H9 (cell line): ENCODE data around the gene DPH7. TPM values are rescaled to one million over a fixed set of nuclear protein-coding genes. Genes with fewer than 3 reads are reported as not detected.
"Not testable (repeated sequence)": the region's sequence is repeated elsewhere in the genome, so short reads cannot be mapped to it uniquely, and the experiment has no call there.

ENCODE experiments used
- DNase-seq: peaks from one replicate; pipeline ENCODE4 v3.0.0-alpha.2; 2017
- H2AFZ ChIP-seq: one replicate; pipeline ENCODE4 v1.6.1; 2013; ENCODE audit warnings: mild to moderate bottlenecking, low read length, control low read depth, moderate library complexity
- H2AK5ac ChIP-seq: 2 replicates; pipeline ENCODE4 v1.6.1; 2013; ENCODE audit warnings: low read length, control low read depth, mixed read lengths; ENCODE audit not compliant: insufficient read length
- H2BK120ac ChIP-seq: one replicate; pipeline ENCODE4 v1.6.1; 2013; ENCODE audit warnings: low read depth, mild to moderate bottlenecking, low read length, control low read depth, inconsistent platforms; ENCODE audit not compliant: poor library complexity, severe bottlenecking
- H2BK12ac ChIP-seq: 2 replicates; pipeline ENCODE4 v1.6.1; 2013; ENCODE audit warnings: low read length, control low read depth, mixed read lengths, low read depth; ENCODE audit not compliant: insufficient read length
- H2BK15ac ChIP-seq: 2 replicates; pipeline ENCODE4 v1.6.1; 2013; ENCODE audit warnings: low read depth, low read length, control low read depth
- H2BK20ac ChIP-seq: one replicate; pipeline ENCODE4 v1.6.1; 2013; ENCODE audit warnings: low read depth, mild to moderate bottlenecking, low read length, control low read depth, inconsistent platforms; ENCODE audit not compliant: poor library complexity, severe bottlenecking
- H2BK5ac ChIP-seq: 2 replicates; pipeline ENCODE4 v1.6.1; 2013; ENCODE audit warnings: low read length, control low read depth, mixed read lengths; ENCODE audit not compliant: insufficient read length
- H3K14ac ChIP-seq: 2 replicates; pipeline ENCODE4 v1.6.1; 2013; ENCODE audit warnings: low read length, control low read depth; ENCODE audit not compliant: insufficient read depth
- H3K18ac ChIP-seq: 2 replicates; pipeline ENCODE4 v1.6.1; 2013; ENCODE audit warnings: low read depth, mild to moderate bottlenecking, mixed read lengths, low read length, control low read depth; ENCODE audit not compliant: insufficient read length
- H3K23ac ChIP-seq: 2 replicates; pipeline ENCODE4 v1.6.1; 2013; ENCODE audit warnings: low read length, control low read depth, mixed read lengths, low read depth; ENCODE audit not compliant: insufficient read length
- H3K23me2 ChIP-seq: 2 replicates; pipeline ENCODE4 v1.6.1; 2013; ENCODE audit warnings: low read depth, mild to moderate bottlenecking, mixed read lengths, low read length, control low read depth; ENCODE audit not compliant: insufficient read length, poor library complexity, severe bottlenecking
- H3K27ac ChIP-seq: 2 replicates; pipeline ENCODE4 v1.5.1; 2013; ENCODE audit warnings: low read length, control low read depth, mixed read lengths, low read depth; ENCODE audit not compliant: insufficient read length
- H3K27me3 ChIP-seq: 2 replicates; pipeline ENCODE4 v1.6.1; 2013; ENCODE audit warnings: low read length, control low read depth, inconsistent platforms; ENCODE audit not compliant: insufficient read depth
- H3K4ac ChIP-seq: 2 replicates; pipeline ENCODE4 v1.6.1; 2013; ENCODE audit warnings: low read depth, mild to moderate bottlenecking, control low read depth, inconsistent platforms, low read length, moderate library complexity
- H3K4me1 ChIP-seq: 2 replicates; pipeline ENCODE4 v1.6.1; 2013; ENCODE audit warnings: low read length, control low read depth, inconsistent platforms; ENCODE audit not compliant: insufficient read depth
- H3K4me2 ChIP-seq: 2 replicates; pipeline ENCODE4 v1.6.1; 2013; ENCODE audit warnings: low read length, control low read depth, mixed read lengths; ENCODE audit not compliant: insufficient read length, insufficient read depth
- H3K56ac ChIP-seq: 2 replicates; pipeline ENCODE4 v1.6.1; 2013; ENCODE audit warnings: low read depth, mild to moderate bottlenecking, mixed read lengths, low read length, control low read depth; ENCODE audit not compliant: insufficient read length
- H3K79me1 ChIP-seq: 2 replicates; pipeline ENCODE4 v1.6.1; 2013; ENCODE audit warnings: low read depth, mild to moderate bottlenecking, moderate library complexity, low read length, control low read depth, inconsistent platforms; ENCODE audit not compliant: insufficient read depth, poor library complexity, severe bottlenecking
- H3K79me2 ChIP-seq: 2 replicates; pipeline ENCODE4 v1.6.1; 2013; ENCODE audit warnings: low read length, control low read depth, inconsistent platforms; ENCODE audit not compliant: insufficient read depth
- H3K9ac ChIP-seq: 2 replicates; pipeline ENCODE4 v1.6.1; 2013; ENCODE audit warnings: low read length, control low read depth, mixed read lengths; ENCODE audit not compliant: insufficient read length; ENCODE audit errors: extremely low read depth
- H3K9me3 ChIP-seq: one replicate; pipeline ENCODE4 v1.6.1; 2013; ENCODE audit warnings: low read depth, low read length, inconsistent platforms; ENCODE audit not compliant: control insufficient read depth
- H3T11ph ChIP-seq: one replicate; pipeline ENCODE4 v1.6.1; 2013; ENCODE audit warnings: mild to moderate bottlenecking, low read length, control low read depth, inconsistent platforms
- H4K20me1 ChIP-seq: one replicate; pipeline ENCODE4 v1.6.1; 2013; ENCODE audit not compliant: control insufficient read depth, insufficient read length, insufficient read depth
- H4K5ac ChIP-seq: 2 replicates; pipeline ENCODE4 v1.6.1; 2013; ENCODE audit warnings: low read depth, mild to moderate bottlenecking, mixed read lengths, low read length, control low read depth; ENCODE audit not compliant: insufficient read length
- H4K8ac ChIP-seq: replicated peaks from 2 replicates; pipeline ENCODE4 v1.6.1; 2013; ENCODE audit warnings: low read length, control low read depth, mixed read lengths, low read depth; ENCODE audit not compliant: insufficient read length
- H4K91ac ChIP-seq: 2 replicates; pipeline ENCODE4 v1.6.1; 2013; ENCODE audit warnings: low read depth, mild to moderate bottlenecking, moderate library complexity, mixed read lengths, low read length, control low read depth; ENCODE audit not compliant: insufficient read length
- H3K27ac Mint-ChIP-seq, 3 experiments: 2 replicates in 2 of 3; 3 replicates in 1 of 3; pipeline ENCODE4 v1.8.0; 2020 to 2021; ENCODE audit warnings: mixed read lengths in 3 of 3, mild to moderate bottlenecking in 1 of 3, moderate library complexity in 1 of 3
- H3K27me3 Mint-ChIP-seq: 2 replicates; pipeline ENCODE4 v1.8.0; 2021; ENCODE audit warnings: low read depth, mild to moderate bottlenecking, moderate library complexity, mixed read lengths
- H3K36me3 Mint-ChIP-seq, 3 experiments: 2 replicates in 2 of 3; 3 replicates in 1 of 3; pipeline ENCODE4 v1.8.0; 2020 to 2021; ENCODE audit warnings: low read depth in 3 of 3, mixed read lengths in 3 of 3; ENCODE audit not compliant: insufficient read depth in 1 of 3
- H3K4me1 Mint-ChIP-seq, 2 experiments: 2 replicates each; pipeline ENCODE4 v1.8.0; 2020; ENCODE audit warnings: mixed read lengths in 2 of 2
- H3K4me3 Mint-ChIP-seq, 2 experiments: 2 replicates in 1 of 2; 3 replicates in 1 of 2; pipeline ENCODE4 v1.8.0; 2020 to 2021; ENCODE audit warnings: mild to moderate bottlenecking in 2 of 2, mixed read lengths in 2 of 2, moderate library complexity in 1 of 2
- H3K9me3 Mint-ChIP-seq, 2 experiments: 2 replicates in 1 of 2; 3 replicates in 1 of 2; pipeline ENCODE4 v1.8.0; 2020; ENCODE audit warnings: mild to moderate bottlenecking in 2 of 2, mixed read lengths in 2 of 2, moderate library complexity in 1 of 2
- WGBS: extraction: QIAGEN DNeasy Blood & Tissue Kit; methylation state at CpG from one replicate; pipeline ENCODE4 v1.1.7; 2013; ENCODE audit warnings: missing lambda C conversion rate, low lambda C conversion rate, mixed read lengths; ENCODE audit not compliant: insufficient read length; ENCODE audit errors: extremely low coverage; 5-methylcytosine and 5-hydroxymethylcytosine counted together
- long read RNA-seq: library from polyadenylated mRNA; unstranded; transcript quantifications from one replicate; pipeline ENCODE4 v2.0.0, GENCODE V29; 2020
- total RNA-seq: library from RNA; stranded (reverse); gene quantifications from 2 replicates; pipeline ENCODE4 v1.2.1, GENCODE V29; 2021
- TF ChIP-seq, protein P1 (sequence below): fragments of 200-600 bp; sonication (generic); conservative IDR thresholded peaks from 3 replicates; pipeline ENCODE4 v1.8.0; 2021; ENCODE audit warnings: antibody characterized with exemption, mild to moderate bottlenecking

Gene DPH7
- total RNA-seq = 49.2 and 51.3 TPM in 2 replicates
- long read RNA-seq, transcript DPH7-201 (9 exons, 1,847 nt) = major isoform, 162 of 388 reads
- long read RNA-seq, partial matches to known transcripts = 4 of 388 reads
- long read RNA-seq, other reads (novel, unspliced or antisense) = 217 of 388 reads

DNA sequence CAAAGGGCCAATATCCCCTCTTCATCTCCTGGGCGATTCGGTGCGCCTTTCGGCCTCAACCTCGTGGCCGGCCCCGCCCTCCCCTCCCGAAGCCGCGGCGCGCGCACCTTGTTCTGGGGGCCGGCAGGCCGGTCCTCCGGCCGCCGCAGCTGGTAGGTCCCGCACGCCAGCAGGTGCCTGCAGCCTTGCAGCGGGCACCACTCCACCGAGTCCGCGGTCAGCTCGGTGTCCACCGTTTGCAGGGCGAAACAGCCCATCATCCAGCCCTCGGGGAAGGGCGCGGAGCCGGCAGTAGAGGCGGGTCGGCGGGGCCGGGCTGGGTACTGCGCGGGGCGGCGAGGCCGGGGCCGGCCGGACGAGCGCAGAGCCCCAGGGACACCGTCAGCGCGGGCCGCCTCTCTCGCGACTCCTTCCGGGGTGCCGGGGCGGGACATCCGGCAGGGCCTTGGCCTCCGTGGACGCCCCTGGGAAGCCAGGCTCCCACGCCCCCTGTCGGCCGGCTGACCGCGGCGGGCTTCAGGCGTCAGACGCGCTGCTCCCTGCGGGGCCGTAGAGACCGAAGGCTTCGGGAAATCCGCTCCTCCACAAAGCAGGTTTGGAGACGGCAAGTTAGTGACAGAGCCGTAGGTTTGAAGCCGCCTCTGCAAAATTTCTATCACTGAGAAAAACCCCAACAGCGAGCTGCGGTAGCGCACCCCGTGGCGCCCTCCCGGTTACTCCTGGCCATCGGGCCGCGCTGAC is at the start of gene DPH7:
TSS of gene DPH7 (minus strand) at position 408 of the 741 bp plus-strand sequence. CDS start at position 260, 148 bp downstream.
- no peaks in the 10 kb centered on the region for H4K20me1 ChIP-seq
- H3K79me2 ChIP-seq = peaks cover 10% of the 10 kb centered on the region; the same call in 1 of the 2 replicates
- peaks cover 12% of the 10 kb centered on the region for H3K23me2 ChIP-seq
- Mint-ChIP-seq H3K36me3 (peaks cover 37 to 72% (median 59%) of the 10 kb centered on the region in 3 experiments), H3K27ac (peak within 1 kb of the TSS; percentile 24 to 94 (median 91); a peak in 5 of 7 replicates), H3K27me3 (no peaks in the 10 kb centered on the region), H3K4me1 (peaks cover 29 to 40% of the 10 kb centered on the region in 2 experiments), H3K4me3 (peak within 1 kb of the TSS; percentile 86 to 90), H3K9me3 (no peaks in the 10 kb centered on the region)
- no peak within 1 kb of the TSS for H3K27ac ChIP-seq
- no peak within 1 kb of the TSS for H2AK5ac ChIP-seq
- no peak within 1 kb of the TSS for H2BK20ac ChIP-seq
- DNase-seq = peak; percentile 95
- no peak within 1 kb of the TSS for H4K8ac ChIP-seq
- H3T11ph ChIP-seq = no peak within 1 kb of the TSS
- no peak within 1 kb of the TSS for H3K23ac ChIP-seq
- peak within 1 kb of the TSS; percentile 84 for H3K14ac ChIP-seq
- no peak within 1 kb of the TSS for H3K4ac ChIP-seq
- no peak within 1 kb of the TSS for H2BK12ac ChIP-seq
- H4K5ac ChIP-seq = no peak within 1 kb of the TSS
- TF ChIP-seq, protein P1, sequence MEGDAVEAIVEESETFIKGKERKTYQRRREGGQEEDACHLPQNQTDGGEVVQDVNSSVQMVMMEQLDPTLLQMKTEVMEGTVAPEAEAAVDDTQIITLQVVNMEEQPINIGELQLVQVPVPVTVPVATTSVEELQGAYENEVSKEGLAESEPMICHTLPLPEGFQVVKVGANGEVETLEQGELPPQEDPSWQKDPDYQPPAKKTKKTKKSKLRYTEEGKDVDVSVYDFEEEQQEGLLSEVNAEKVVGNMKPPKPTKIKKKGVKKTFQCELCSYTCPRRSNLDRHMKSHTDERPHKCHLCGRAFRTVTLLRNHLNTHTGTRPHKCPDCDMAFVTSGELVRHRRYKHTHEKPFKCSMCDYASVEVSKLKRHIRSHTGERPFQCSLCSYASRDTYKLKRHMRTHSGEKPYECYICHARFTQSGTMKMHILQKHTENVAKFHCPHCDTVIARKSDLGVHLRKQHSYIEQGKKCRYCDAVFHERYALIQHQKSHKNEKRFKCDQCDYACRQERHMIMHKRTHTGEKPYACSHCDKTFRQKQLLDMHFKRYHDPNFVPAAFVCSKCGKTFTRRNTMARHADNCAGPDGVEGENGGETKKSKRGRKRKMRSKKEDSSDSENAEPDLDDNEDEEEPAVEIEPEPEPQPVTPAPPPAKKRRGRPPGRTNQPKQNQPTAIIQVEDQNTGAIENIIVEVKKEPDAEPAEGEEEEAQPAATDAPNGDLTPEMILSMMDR = peak; percentile 98
- H3K9ac ChIP-seq = peak within 1 kb of the TSS; percentile 79
- peaks cover 4% of the 10 kb centered on the region; the same call in 1 of the 2 replicates for H3K4me1 ChIP-seq
- H3K9me3 ChIP-seq = no peaks in the 10 kb centered on the region
- no peak within 1 kb of the TSS for H3K56ac ChIP-seq
- H2AFZ ChIP-seq = no peak within 1 kb of the TSS
- no peak within 1 kb of the TSS for H2BK120ac ChIP-seq
- H3K18ac ChIP-seq = peak within 1 kb of the TSS; percentile 65
- no peak within 1 kb of the TSS for H2BK15ac ChIP-seq
- peak within 1 kb of the TSS; percentile 93 for H3K4me2 ChIP-seq
- peaks cover 13% of the 10 kb centered on the region for H3K79me1 ChIP-seq
- WGBS = no CpG with 5 or more reads among the region's 82 CpGs
- H2BK5ac ChIP-seq = no peak within 1 kb of the TSS
- H3K27me3 ChIP-seq = no peaks in the 10 kb centered on the region
- H4K91ac ChIP-seq = no peak within 1 kb of the TSS

DNA sequence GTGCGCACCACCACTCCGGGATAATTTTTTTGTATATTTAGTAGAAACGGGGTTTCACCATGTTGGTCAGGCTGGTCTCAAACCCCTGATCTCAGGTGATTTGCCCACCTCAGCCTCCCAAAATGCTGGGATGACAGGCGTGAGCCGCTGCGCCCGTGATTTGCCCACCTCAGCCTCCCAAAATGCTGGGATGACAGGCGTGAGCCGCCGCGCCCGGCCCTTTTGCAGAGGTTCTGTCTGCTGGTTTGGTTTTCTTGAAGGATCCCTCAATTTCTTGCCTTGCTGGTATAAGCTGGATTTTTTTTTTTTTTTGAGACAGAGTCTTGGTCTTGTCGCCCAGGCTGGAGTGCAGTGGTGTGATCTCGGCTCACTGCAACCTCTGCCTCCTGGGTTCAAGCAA is 48.7 kb upstream of the DPH7 start:
- H3K4me1 Mint-ChIP-seq = peaks cover 22 to 38% of the 10 kb centered on the region in 2 experiments
- not testable (repeated sequence) for H2BK12ac ChIP-seq, H3K27me3 Mint-ChIP-seq, H2BK120ac ChIP-seq, H3K23me2 ChIP-seq, H3K18ac ChIP-seq, H3K27me3 ChIP-seq, H4K8ac ChIP-seq, H3K14ac ChIP-seq, DNase-seq, H3K79me1 ChIP-seq, H4K91ac ChIP-seq, H3K4me2 ChIP-seq, H2BK15ac ChIP-seq, H3K9me3 Mint-ChIP-seq, H2BK5ac ChIP-seq, H4K20me1 ChIP-seq, H3T11ph ChIP-seq, H3K4ac ChIP-seq, H4K5ac ChIP-seq, H3K23ac ChIP-seq, H3K4me3 Mint-ChIP-seq, H3K9ac ChIP-seq, H3K27ac ChIP-seq, H3K9me3 ChIP-seq, H3K4me1 ChIP-seq, H3K56ac ChIP-seq, H2BK20ac ChIP-seq, H2AK5ac ChIP-seq, H2AFZ ChIP-seq
- H3K79me2 ChIP-seq = peaks cover 72% of the 10 kb centered on the region
- WGBS = no CpG with 5 or more reads among the region's 14 CpGs
- H3K27ac Mint-ChIP-seq = peak overlapping the region in 1 of 3 experiments; percentile 63; a peak in 1 of 7 replicates
- H3K36me3 Mint-ChIP-seq = peaks cover 9 to 18% (median 11%) of the 10 kb centered on the region in 3 experiments; a peak in 6 of 7 replicates
